ENCODE results near the gene NTN1.

Gene NTN1

GRCh38 chr17:9071016-9071415 lies 49.7 kb downstream of the NTN1 start:
- TF ChIP-seq CTCF (conservative IDR thresholded peaks at IDR 0.05; ENCODE audit: low read depth, low read length), result no peak
- DNase-seq (ENCODE audit: low read depth), result no peak
- no peak overlapping the region for H3K4me3 ChIP-seq (ENCODE audit: low read depth, low read length)

GRCh38 chr17:9071811-9072498 lies 50.6 kb downstream of the NTN1 start:
- TF ChIP-seq CTCF (conservative IDR thresholded peaks at IDR 0.05; ENCODE audit: low read depth, low read length), result no peak
- no peak for DNase-seq (ENCODE audit: low read depth)
- no peak overlapping the region for H3K4me3 ChIP-seq (ENCODE audit: low read depth, low read length)

- TF ChIP-seq CTCF (conservative IDR thresholded peaks at IDR 0.05; ENCODE audit: low read depth, low read length), result no peak
- no peak overlapping the region for H3K4me3 ChIP-seq (ENCODE audit: low read depth, low read length)
- DNase-seq (ENCODE audit: low read depth), result no peak
Observed at GRCh38 chr17:9072696-9073339, 51.5 kb downstream of the NTN1 start.

GRCh38 chr17:9074131-9074530 lies 52.8 kb downstream of the NTN1 start:
- TF ChIP-seq CTCF (conservative IDR thresholded peaks at IDR 0.05; ENCODE audit: low read depth, low read length), result no peak
- DNase-seq (ENCODE audit: low read depth), result no peak
- H3K4me3 ChIP-seq (ENCODE audit: low read depth, low read length), result no peak overlapping the region

- no peak for DNase-seq (ENCODE audit: low read depth)
- H3K4me3 ChIP-seq (ENCODE audit: low read depth, low read length), result no peak overlapping the region
- TF ChIP-seq CTCF (conservative IDR thresholded peaks at IDR 0.05; ENCODE audit: low read depth, low read length), result no peak
Observed at GRCh38 chr17:9079461-9080103, 58.3 kb downstream of the NTN1 start.

GRCh38 chr17:9080296-9080914 lies 59.1 kb downstream of the NTN1 start:
- no peak for DNase-seq (ENCODE audit: low read depth)
- no peak for TF ChIP-seq CTCF (conservative IDR thresholded peaks at IDR 0.05; ENCODE audit: low read depth, low read length)

More at GRCh38 chr17:9080296-9080914, 59.1 kb downstream of the NTN1 start:
- no peak overlapping the region for H3K4me3 ChIP-seq (ENCODE audit: low read depth, low read length)

Measured in choroid plexus epithelial cell (primary cell).